Testis (tissue), 2 donors: Measurements from ENCODE around the gene HSD17B14.
"Not testable (repeated sequence)": the region's sequence is repeated elsewhere in the genome, so short reads cannot be mapped to it uniquely, and the experiment has no call there.

ENCODE experiments used
- POLR2A ChIP-seq: fragments of 450-650 bp; IDR thresholded peaks from one replicate; pipeline ENCODE4 v1.6.1; 2017; ENCODE audit warnings: antibody characterized with exemption, mild to moderate bottlenecking, moderate library complexity
- TF ChIP-seq, protein P1 (sequence below), 3 experiments: fragments of 450-650 bp in 2 of 3; fragments of 200-600 bp in 1 of 3; sonication (generic) in 1 of 3; IDR thresholded peaks; one replicate each; pipeline ENCODE4 v1.5.1; 2016 to 2019; ENCODE audit warnings: antibody characterized with exemption in 3 of 3, mild to moderate bottlenecking in 2 of 3, moderate library complexity in 1 of 3

DNA sequence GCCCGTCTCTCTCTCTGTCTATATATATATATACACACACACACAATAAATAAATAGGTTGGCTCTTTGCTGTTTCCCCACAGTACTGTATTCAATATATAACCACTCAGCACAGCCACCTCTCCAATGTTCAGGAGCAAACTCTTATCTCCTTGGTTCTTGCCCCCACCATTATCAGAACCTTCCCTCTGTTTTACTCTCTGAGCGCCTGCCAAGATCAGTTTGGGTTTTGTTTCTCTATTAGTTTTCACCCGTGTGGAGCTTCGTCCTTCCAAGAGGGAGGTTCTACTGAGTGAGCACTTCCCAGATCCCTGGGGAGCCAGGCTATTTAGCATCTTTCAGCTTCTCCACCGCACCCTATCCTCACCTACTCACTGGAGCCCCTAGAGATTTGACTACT, 70.5 kb downstream of the HSD17B14 start:
- TF ChIP-seq, protein P1, sequence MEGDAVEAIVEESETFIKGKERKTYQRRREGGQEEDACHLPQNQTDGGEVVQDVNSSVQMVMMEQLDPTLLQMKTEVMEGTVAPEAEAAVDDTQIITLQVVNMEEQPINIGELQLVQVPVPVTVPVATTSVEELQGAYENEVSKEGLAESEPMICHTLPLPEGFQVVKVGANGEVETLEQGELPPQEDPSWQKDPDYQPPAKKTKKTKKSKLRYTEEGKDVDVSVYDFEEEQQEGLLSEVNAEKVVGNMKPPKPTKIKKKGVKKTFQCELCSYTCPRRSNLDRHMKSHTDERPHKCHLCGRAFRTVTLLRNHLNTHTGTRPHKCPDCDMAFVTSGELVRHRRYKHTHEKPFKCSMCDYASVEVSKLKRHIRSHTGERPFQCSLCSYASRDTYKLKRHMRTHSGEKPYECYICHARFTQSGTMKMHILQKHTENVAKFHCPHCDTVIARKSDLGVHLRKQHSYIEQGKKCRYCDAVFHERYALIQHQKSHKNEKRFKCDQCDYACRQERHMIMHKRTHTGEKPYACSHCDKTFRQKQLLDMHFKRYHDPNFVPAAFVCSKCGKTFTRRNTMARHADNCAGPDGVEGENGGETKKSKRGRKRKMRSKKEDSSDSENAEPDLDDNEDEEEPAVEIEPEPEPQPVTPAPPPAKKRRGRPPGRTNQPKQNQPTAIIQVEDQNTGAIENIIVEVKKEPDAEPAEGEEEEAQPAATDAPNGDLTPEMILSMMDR (IDR thresholded peaks at IDR 0.05): not testable (repeated sequence)
- TF ChIP-seq POLR2A: not testable (repeated sequence)
